HepG2 (cell line): ENCODE results near the gene TRA2B. TPM values are rescaled to one million over a fixed set of nuclear protein-coding genes. Genes with fewer than 3 reads are reported as not detected.

ENCODE experiments used
- JARID2 ChIP-seq: sonication (generic); formaldehyde crosslinking; IDR thresholded peaks from 2 replicates; pipeline ENCODE4 v1.8.1; 2023; ENCODE audit warnings: missing genetic modification reagents, inconsistent platforms; ENCODE audit not compliant: insufficient replicate concordance
- JDP2 ChIP-seq: sonication (generic); formaldehyde crosslinking; IDR thresholded peaks from 2 replicates; pipeline ENCODE4 v1.8.1; 2022; ENCODE audit warnings: missing genetic modification reagents, borderline replicate concordance
- KAT2B ChIP-seq: fragments of 150-350 bp; IDR thresholded peaks from 2 replicates; pipeline ENCODE4 v1.6.1; 2014; ENCODE audit warnings: low read depth, low read length, borderline replicate concordance
- KDM3A ChIP-seq: IDR thresholded peaks from 2 replicates; pipeline ENCODE4 v1.6.1; 2018; ENCODE audit warnings: low read depth, missing compliant biosample characterization
- MAF1 ChIP-seq: sonication (generic); formaldehyde crosslinking; IDR thresholded peaks from 2 replicates; pipeline ENCODE4 v1.5.0; 2020; ENCODE audit warnings: missing genetic modification reagents, borderline replicate concordance
- NFIB ChIP-seq: sonication (generic); formaldehyde crosslinking; IDR thresholded peaks from 2 replicates; pipeline ENCODE4 v1.9.0; 2021; ENCODE audit warnings: missing genetic modification reagents, mild to moderate bottlenecking, borderline replicate concordance
- NR2F1 ChIP-seq, 2 experiments: fragments of 450-650 bp in 1 of 2; formaldehyde crosslinking in 1 of 2; IDR thresholded peaks; 2 replicates each; pipeline versions ENCODE4 v1.5.0 to v1.6.1; 2016 to 2020; ENCODE audit warnings: mild to moderate bottlenecking in 1 of 2, missing compliant biosample characterization in 1 of 2, missing genetic modification reagents in 1 of 2, moderate library complexity in 1 of 2
- SIX1 ChIP-seq: sonication (generic); formaldehyde crosslinking; IDR thresholded peaks from 2 replicates; pipeline ENCODE4 v1.4.0; 2020; ENCODE audit warnings: missing genetic modification reagents, borderline replicate concordance
- SIX4 ChIP-seq: sonication (generic); formaldehyde crosslinking; IDR thresholded peaks from 2 replicates; pipeline ENCODE4 v1.4.0; 2020; ENCODE audit warnings: missing genetic modification reagents
- SMAD3 ChIP-seq: sonication (generic); formaldehyde crosslinking; IDR thresholded peaks from 2 replicates; pipeline ENCODE4 v1.4.0; 2020; ENCODE audit warnings: missing genetic modification reagents
- SMYD3 ChIP-seq: sonication (generic); formaldehyde crosslinking; IDR thresholded peaks from 2 replicates; pipeline ENCODE4 v1.8.1; 2023; ENCODE audit warnings: mild to moderate bottlenecking, missing genetic modification reagents
- TARDBP ChIP-seq: sonication (generic); formaldehyde crosslinking; IDR thresholded peaks from 2 replicates; pipeline ENCODE4 v1.8.0; 2022; ENCODE audit warnings: mild to moderate bottlenecking, missing genetic modification reagents
- TP53 ChIP-seq: sonication (generic); formaldehyde crosslinking; conservative IDR thresholded peaks from 2 replicates; pipeline ENCODE4 v1.4.0; 2020; ENCODE audit warnings: missing genetic modification reagents
- ZBTB42 ChIP-seq: sonication (generic); formaldehyde crosslinking; IDR thresholded peaks from 2 replicates; pipeline ENCODE4 v1.5.0; 2020; ENCODE audit warnings: mild to moderate bottlenecking, missing genetic modification reagents
- ZFP36L2 ChIP-seq: sonication (generic); formaldehyde crosslinking; IDR thresholded peaks from 2 replicates; pipeline ENCODE4 v1.4.0; 2020; ENCODE audit warnings: missing genetic modification reagents
- ZHX1 ChIP-seq: sonication (generic); formaldehyde crosslinking; IDR thresholded peaks from 2 replicates; pipeline ENCODE4 v1.8.1; 2022; ENCODE audit warnings: low read depth, mild to moderate bottlenecking, missing genetic modification reagents
- ZNF251 ChIP-seq: sonication (generic); formaldehyde crosslinking; IDR thresholded peaks from 2 replicates; pipeline ENCODE4 v1.9.0; 2021; ENCODE audit warnings: mild to moderate bottlenecking, missing genetic modification reagents
- ZNF34 ChIP-seq: sonication (generic); formaldehyde crosslinking; IDR thresholded peaks from 2 replicates; pipeline ENCODE4 v1.4.0; 2020; ENCODE audit warnings: mild to moderate bottlenecking, missing genetic modification reagents, borderline replicate concordance
- ZNF383 ChIP-seq: sonication (generic); formaldehyde crosslinking; IDR thresholded peaks from 2 replicates; pipeline ENCODE4 v1.4.0; 2020; ENCODE audit warnings: missing genetic modification reagents, mild to moderate bottlenecking, borderline replicate concordance
- ZNF431 ChIP-seq: sonication (generic); formaldehyde crosslinking; IDR thresholded peaks from 2 replicates; pipeline ENCODE4 v1.9.0; 2022; ENCODE audit warnings: missing genetic modification reagents, low read depth, mild to moderate bottlenecking, borderline replicate concordance
- ZNF580 ChIP-seq: IDR thresholded peaks from 2 replicates; pipeline ENCODE4 v1.6.1; 2016; ENCODE audit warnings: low read depth, borderline replicate concordance
- ZNF605 ChIP-seq: sonication (generic); formaldehyde crosslinking; IDR thresholded peaks from 2 replicates; pipeline ENCODE4 v1.8.0; 2022; ENCODE audit warnings: mild to moderate bottlenecking, missing genetic modification reagents
- ZNF614 ChIP-seq: IDR thresholded peaks from 2 replicates; pipeline ENCODE4 v1.6.1; 2018; ENCODE audit warnings: missing biosample characterization, missing genetic modification reagents, inconsistent platforms, borderline replicate concordance
- ZNF746 ChIP-seq: sonication (generic); formaldehyde crosslinking; IDR thresholded peaks from 2 replicates; pipeline ENCODE4 v1.8.0; 2022; ENCODE audit warnings: mild to moderate bottlenecking, missing genetic modification reagents
- ZNF761 ChIP-seq: sonication (generic); formaldehyde crosslinking; conservative IDR thresholded peaks from 2 replicates; pipeline ENCODE4 v1.4.0; 2020; ENCODE audit warnings: mild to moderate bottlenecking, missing genetic modification reagents
- ZNF766 ChIP-seq: sonication (generic); formaldehyde crosslinking; IDR thresholded peaks from 2 replicates; pipeline ENCODE4 v1.5.0; 2020; ENCODE audit warnings: missing genetic modification reagents, borderline replicate concordance
- ZNF781 ChIP-seq: sonication (generic); formaldehyde crosslinking; IDR thresholded peaks from 2 replicates; pipeline ENCODE4 v1.5.1; 2020; ENCODE audit warnings: borderline replicate concordance, mild to moderate bottlenecking, missing genetic modification reagents; ENCODE audit errors: not compliant biosample characterization
- polyA plus RNA-seq, 8 experiments: library from polyadenylated mRNA; depleted of rRNA in 3 of 8; stranded (reverse) in 7 of 8; unstranded in 1 of 8; fragments of >200 nt; fragmentation: Illumina TruSeq in 4 of 8; extraction: Trizol in 4 of 8; gene quantifications; 2 replicates each; pipeline versions ENCODE4 v1.2.1 to v1.2.3, GENCODE V29; 2011 to 2016; ENCODE audit warnings: low read depth in 4 of 8, missing spikeins in 1 of 8, mixed read lengths in 1 of 8; ENCODE audit not compliant: insufficient read depth in 1 of 8
- total RNA-seq, 5 experiments: library from RNA; depleted of rRNA; stranded (reverse); fragments of >200 nt; fragmentation: Illumina TruSeq; extraction: Trizol; gene quantifications; 2 replicates each; pipeline ENCODE4 v1.2.3, GENCODE V29; 2016; ENCODE audit warnings: low read depth in 1 of 5
- TF ChIP-seq, protein P1 (sequence below): sonication (generic); formaldehyde crosslinking; IDR thresholded peaks from 2 replicates; pipeline ENCODE4 v1.8.0; 2022; ENCODE audit warnings: missing genetic modification reagents, mild to moderate bottlenecking, inconsistent platforms, borderline replicate concordance

TRA2B gene
- total and polyA plus RNA-seq, 2 of the 13 experiments (the other 11 are each of a cell fraction or from before 2014, with no cell fraction given): 105 to 241 TPM

GRCh38 chr3:185966655-185967054 lies 28.8 kb upstream of the TRA2B start (continued):
- no peak for TF ChIP-seq ZNF251 (CRISPR knock-in tag)
- TF ChIP-seq JDP2 (CRISPR knock-in tag): no peak; the same call in 1 of the 2 replicates
- TF ChIP-seq ZNF746 (CRISPR knock-in tag): peak; percentile 47; the same call in 1 of the 2 replicates
- TF ChIP-seq KDM3A (CRISPR knock-in tag): no peak
- TF ChIP-seq TP53 (CRISPR knock-in tag): 0 out of 2 replicates have a peak, but pooled peaks have one; percentile 45
- TF ChIP-seq ZNF431: no peak; the same call in 1 of the 2 replicates
- no peak for TF ChIP-seq ZNF580 (CRISPR knock-in tag)
- no peak for TF ChIP-seq ZNF605 (CRISPR knock-in tag)
- TF ChIP-seq ZHX1 (CRISPR knock-in tag): no peak
- TF ChIP-seq TARDBP (CRISPR knock-in tag): peak; percentile 62; the same call in 1 of the 2 replicates
- peak; percentile 93 for TF ChIP-seq SIX1
- no peak for TF ChIP-seq ZFP36L2 (CRISPR knock-in tag)
- TF ChIP-seq, protein P1, sequence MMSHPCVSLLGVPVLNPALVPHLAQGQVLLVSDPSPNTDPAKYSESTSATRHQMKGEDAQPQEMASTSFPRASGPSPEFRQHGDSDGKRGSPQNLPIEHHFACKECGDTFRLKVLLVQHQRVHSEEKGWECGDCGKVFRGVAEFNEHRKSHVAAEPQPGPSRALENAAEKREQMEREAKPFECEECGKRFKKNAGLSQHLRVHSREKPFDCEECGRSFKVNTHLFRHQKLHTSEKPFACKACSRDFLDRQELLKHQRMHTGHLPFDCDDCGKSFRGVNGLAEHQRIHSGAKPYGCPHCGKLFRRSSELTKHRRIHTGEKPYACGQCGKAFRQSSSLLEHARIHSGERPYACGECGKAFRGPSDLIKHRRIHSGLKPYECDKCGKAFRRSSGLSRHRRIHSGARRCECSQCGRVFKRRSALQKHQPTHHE (CRISPR knock-in tag): no peak
- no peak for TF ChIP-seq ZNF781 (CRISPR knock-in tag)
- TF ChIP-seq ZNF766 (CRISPR knock-in tag): no peak
- TF ChIP-seq ZNF761 (CRISPR knock-in tag): no peak
- TF ChIP-seq NFIB: no peak
- no peak for TF ChIP-seq ZNF34 (CRISPR knock-in tag)
- no peak; the same call in 1 of the 2 replicates for TF ChIP-seq SMYD3 (CRISPR knock-in tag)
- TF ChIP-seq SIX4 (CRISPR knock-in tag): no peak
- no peak for TF ChIP-seq SMAD3 (CRISPR knock-in tag)
- TF ChIP-seq KAT2B: no peak
- no peak for TF ChIP-seq ZNF614 (CRISPR knock-in tag)
- TF ChIP-seq MAF1 (CRISPR knock-in tag): no peak
- TF ChIP-seq ZBTB42 (CRISPR knock-in tag): peak; percentile 89; the same call in 1 of the 2 replicates
- TF ChIP-seq ZNF383: no peak
- peak; percentile 84 to 93 for TF ChIP-seq NR2F1 (CRISPR knock-in tag; IDR thresholded peaks at IDR 0.05)
- TF ChIP-seq JARID2 (CRISPR knock-in tag): no peak
